T-cell (primary cell): ENCODE data around the gene REEP5. TPM values are rescaled to one million over a fixed set of nuclear protein-coding genes. Genes with fewer than 3 reads are reported as not detected.
A peak's percentile ranks its signal among the peaks of the same experiment; 100 is the strongest.
"Not testable (repeated sequence)": the region's sequence is repeated elsewhere in the genome, so short reads cannot be mapped to it uniquely, and the experiment has no call there.

Experiments used
- ATAC-seq, 4 experiments: fragments of 200-7000 bp in 3 of 4; fragments of 150-1000 bp in 1 of 4; cut with Tn5 transposase; replicated peaks in 1 of 4; 1 replicate in 3 of 4; 2 replicates in 1 of 4; pipeline ENCODE4 v1.10.0; 2021; ENCODE audit warnings: moderate library complexity in 3 of 4, mild to moderate bottlenecking in 2 of 4, moderate number of reproducible peaks in 1 of 4
- CTCF ChIA-PET, 2 donors: fragments of 300-600 bp; sonication (Branson Sonifier 250); formaldehyde crosslinking; loops; one replicate each; lab custom pipeline; 2022; ENCODE audit warnings: antibody characterized with exemption in 2 of 2; lab: Charles Lee
- POLR2A ChIA-PET, 2 donors: fragments of 300-600 bp; sonication (Branson Sonifier 250); formaldehyde crosslinking; loops; one replicate each; lab custom pipeline; 2022; ENCODE audit warnings: antibody characterized with exemption in 2 of 2; lab: Charles Lee
- DNase-seq, 35 experiments: peaks; one replicate each; pipeline versions ENCODE4 v3.0.0 to v3.0.0-alpha.2; 2013 to 2023
- H3K27ac ChIP-seq: one replicate; pipeline ENCODE4 v1.5.1; 2013; ENCODE audit warnings: low read length
- H3K27me3 ChIP-seq, 2 experiments: replicated peaks in 1 of 2; 1 replicate in 1 of 2; 2 replicates in 1 of 2; pipeline versions ENCODE4 v1.6.1 to v1.7.0; 2013; ENCODE audit warnings: low read length in 1 of 2, mixed read lengths in 1 of 2; ENCODE audit not compliant: control insufficient read depth in 2 of 2, insufficient read depth in 2 of 2; ENCODE audit errors: extremely low read depth in 1 of 2
- H3K36me3 ChIP-seq, 2 donors: 1 replicate in 1 of 2; 2 replicates in 1 of 2; pipeline versions ENCODE4 v1.6.1 to v1.7.0; 2013; ENCODE audit warnings: low read length in 1 of 2; ENCODE audit not compliant: control insufficient read depth in 2 of 2, insufficient read depth in 1 of 2; ENCODE audit errors: extremely low read depth in 1 of 2
- H3K4me1 ChIP-seq, 2 experiments: 1 replicate in 1 of 2; 2 replicates in 1 of 2; pipeline versions ENCODE4 v1.6.1 to v1.7.0; 2013; ENCODE audit warnings: low read length in 2 of 2, mixed read lengths in 1 of 2; ENCODE audit not compliant: insufficient read depth in 2 of 2, control insufficient read depth in 1 of 2; ENCODE audit errors: extremely low read depth in 1 of 2
- H3K4me3 ChIP-seq, 2 donors: 1 replicate in 1 of 2; 2 replicates in 1 of 2; pipeline versions ENCODE4 v1.5.1 to v1.7.0; 2013; ENCODE audit warnings: mild to moderate bottlenecking in 2 of 2, low read length in 1 of 2, moderate library complexity in 1 of 2; ENCODE audit not compliant: control insufficient read depth in 1 of 2; ENCODE audit errors: extremely low read depth in 1 of 2
- H3K9me3 ChIP-seq: 2 replicates; pipeline ENCODE4 v1.7.0; 2013
- H3K27ac Mint-ChIP-seq, 2 donors: one replicate each; pipeline ENCODE4 v1.8.0; 2020 to 2021; ENCODE audit warnings: mild to moderate bottlenecking in 2 of 2, mixed read lengths in 2 of 2
- H3K27me3 Mint-ChIP-seq, 2 donors: one replicate each; pipeline ENCODE4 v1.8.0; 2021 to 2022; ENCODE audit warnings: mixed read lengths in 2 of 2
- H3K36me3 Mint-ChIP-seq: one replicate; pipeline ENCODE4 v1.8.0; 2021; ENCODE audit warnings: mixed read lengths
- H3K4me1 Mint-ChIP-seq, 3 donors: one replicate each; pipeline ENCODE4 v1.8.0; 2020 to 2022; ENCODE audit warnings: mixed read lengths in 3 of 3, mild to moderate bottlenecking in 1 of 3
- H3K4me3 Mint-ChIP-seq, 3 donors: one replicate each; pipeline ENCODE4 v1.8.0; 2020 to 2022; ENCODE audit warnings: mild to moderate bottlenecking in 3 of 3, mixed read lengths in 3 of 3, moderate library complexity in 3 of 3
- H3K9me3 Mint-ChIP-seq, 3 donors: one replicate each; pipeline ENCODE4 v1.8.0; 2020 to 2022; ENCODE audit warnings: mixed read lengths in 3 of 3
- WGBS: methylation state at CpG from one replicate; pipeline ENCODE4 v1.1.5; 2013; ENCODE audit warnings: missing lambda C conversion rate; ENCODE audit not compliant: insufficient coverage; 5-methylcytosine and 5-hydroxymethylcytosine counted together
- total RNA-seq, 35 experiments: library from RNA in 6 of 35; stranded (reverse) in 6 of 35; fragments of 120-200 nt in 1 of 35; gene quantifications; one replicate each; pipeline versions ENCODE4 v1.2.1 to v1.2.4 and lab custom pipeline; 2013 to 2026

The REEP5 gene
- total RNA-seq, 5 donors from 2014 or later (not counting 1 experiment from before 2014, with no cell fraction given), result 23.0 to 71.1 (median 53.2) TPM

GRCh38 chr5:112963374-112963733 is 41.3 kb upstream of the REEP5 start:
- POLR2A ChIA-PET, H3K36me3 Mint-ChIP-seq, H3K4me3 Mint-ChIP-seq, H3K36me3 ChIP-seq, ATAC-seq, DNase-seq, H3K9me3 Mint-ChIP-seq, H3K4me1 ChIP-seq, H3K27me3 ChIP-seq, H3K27ac Mint-ChIP-seq, H3K9me3 ChIP-seq, H3K27ac ChIP-seq, H3K27me3 Mint-ChIP-seq, H3K4me3 ChIP-seq: not testable (repeated sequence)
- CTCF ChIA-PET, result interaction anchor here (0.5 to 1.8 kb wide), 4 partner anchors 41 to 76 kb away, joined by 3 to 4 read pairs (median 3); partner anchors contain the start of gene REEP5 (in 1 of the 2)
- WGBS, result 38% methylated on average over 1 of the region's 3 CpGs
- H3K4me1 Mint-ChIP-seq, result peaks cover 10 to 29% (median 22%) of the 10 kb centered on the region in 3 donors

GRCh38 chr5:112960863-112961504 is 39.0 kb upstream of the REEP5 start:
- POLR2A ChIA-PET, result interaction anchor here (0.6 to 1.1 kb wide), 4 partner anchors 9 to 80 kb away, joined by 3 to 8 read pairs (median 6); no protein-coding TSS in a partner anchor
- ATAC-seq, result no peak

GRCh38 chr5:112960315-112960714 is 38.3 kb upstream of the REEP5 start:
- WGBS, result no CpG with 5 or more reads among the region's 1 CpG
- Mint-ChIP-seq H3K27ac (no peak overlapping the region), H3K27me3 (no peaks in the 10 kb centered on the region), H3K9me3 (no peaks in the 10 kb centered on the region), H3K36me3 (no peaks in the 10 kb centered on the region), H3K4me1 (peaks cover 11 to 29% (median 23%) of the 10 kb centered on the region in 3 donors), H3K4me3 (no peak overlapping the region)
- DNase-seq, result no peak
- CTCF ChIA-PET, result interaction anchor here (0.6 to 1.4 kb wide), 8 partner anchors 10 to 518 kb away, joined by 3 to 9 read pairs (median 5); no protein-coding TSS in a partner anchor
- Histone ChIP-seq H3K27me3 (no peaks in the 10 kb centered on the region), H3K36me3 (no peaks in the 10 kb centered on the region), H3K4me3 (no peak overlapping the region), H3K4me1 (no peaks in the 10 kb centered on the region), H3K9me3 (no peaks in the 10 kb centered on the region), H3K27ac (no peak overlapping the region)
- ATAC-seq, result no peak
- POLR2A ChIA-PET, result interaction anchor here in 1 of 2 donors (0.6 to 0.7 kb wide), 2 partner anchors 10 to 46 kb away, joined by 6 to 8 read pairs; no protein-coding TSS in a partner anchor

More at GRCh38 chr5:112960863-112961504, 39.0 kb upstream of the REEP5 start:
- Histone ChIP-seq H3K36me3 (no peaks in the 10 kb centered on the region), H3K27me3 (no peaks in the 10 kb centered on the region), H3K4me3 (no peak overlapping the region), H3K4me1 (no peaks in the 10 kb centered on the region), H3K9me3 (no peaks in the 10 kb centered on the region), H3K27ac (no peak overlapping the region)
- 95% methylated on average over 4 of the region's 6 CpGs for WGBS
- Mint-ChIP-seq H3K9me3 (no peaks in the 10 kb centered on the region), H3K4me3 (no peak overlapping the region), H3K36me3 (no peaks in the 10 kb centered on the region), H3K4me1 (peaks cover 11 to 29% (median 23%) of the 10 kb centered on the region in 3 donors), H3K27me3 (no peaks in the 10 kb centered on the region), H3K27ac (no peak overlapping the region)
- CTCF ChIA-PET, result interaction anchor here (0.5 to 1.4 kb wide), 9 partner anchors 9 to 518 kb away, joined by 3 to 9 read pairs (median 5); no protein-coding TSS in a partner anchor
- no peak for DNase-seq

GRCh38 chr5:112959872-112960271 is 37.8 kb upstream of the REEP5 start:
- not testable (repeated sequence) for H3K27me3 ChIP-seq, H3K4me3 Mint-ChIP-seq, H3K9me3 Mint-ChIP-seq, H3K4me1 ChIP-seq, H3K9me3 ChIP-seq, DNase-seq, H3K36me3 Mint-ChIP-seq, ATAC-seq, H3K36me3 ChIP-seq, H3K27me3 Mint-ChIP-seq, H3K27ac ChIP-seq, H3K27ac Mint-ChIP-seq, H3K4me3 ChIP-seq
- CTCF ChIA-PET, result interaction anchor here (0.6 to 1.4 kb wide), 3 partner anchors 10 to 87 kb away, joined by 3 to 4 read pairs (median 3); no protein-coding TSS in a partner anchor
- peaks cover 11 to 29% (median 23%) of the 10 kb centered on the region in 3 donors for H3K4me1 Mint-ChIP-seq
- POLR2A ChIA-PET, result interaction anchor here in 1 of 2 donors (0.9 kb wide), 1 partner anchor 8 kb away, joined by 6 read pairs; no protein-coding TSS in a partner anchor
- 96% methylated on average over 8 of the region's 8 CpGs for WGBS

- H3K4me3 Mint-ChIP-seq, result no peak overlapping the region
- peaks cover 4 to 20% (median 16%) of the 10 kb centered on the region in 3 donors for H3K4me1 Mint-ChIP-seq
- ATAC-seq (peak in 3 of 4 experiments; percentile 38 to 52 (median 52)), DNase-seq (no peak)
- no peak overlapping the region for H3K27ac ChIP-seq
- H3K4me1 ChIP-seq, result no peaks in the 10 kb centered on the region
- CTCF ChIA-PET, result interaction anchor here (0.6 kb wide), 3 partner anchors 15 to 391 kb away, joined by 3 read pairs; no protein-coding TSS in a partner anchor
- no peaks in the 10 kb centered on the region for H3K27me3 Mint-ChIP-seq
- POLR2A ChIA-PET, result no interaction called here
- no peaks in the 10 kb centered on the region for H3K36me3 Mint-ChIP-seq
- no peaks in the 10 kb centered on the region for H3K27me3 ChIP-seq
- 93% methylated on average over 3 of the region's 5 CpGs for WGBS
- no peaks in the 10 kb centered on the region for H3K36me3 ChIP-seq
- H3K4me3 ChIP-seq, result no peak overlapping the region
- no peaks in the 10 kb centered on the region for H3K9me3 Mint-ChIP-seq
- peak overlapping the region in 1 of 2 donors; percentile 28 for H3K27ac Mint-ChIP-seq
- H3K9me3 ChIP-seq, result no peaks in the 10 kb centered on the region
Measured at GRCh38 chr5:112958093-112959088, 36.4 kb upstream of the REEP5 start.
